CD14-positive monocyte (primary cell): ENCODE data around the gene RAB10. TPM values are rescaled to one million over a fixed set of nuclear protein-coding genes. Genes with fewer than 3 reads are reported as not detected.

Experiments
- DNase-seq, 3 donors: peaks; one replicate each; pipeline ENCODE4 v3.0.0-alpha.2; 2011 to 2022
- H2AFZ ChIP-seq: 2 replicates; pipeline ENCODE4 v1.6.0; 2012; ENCODE audit warnings: mild to moderate bottlenecking, low read depth, low read length, inconsistent platforms; ENCODE audit not compliant: insufficient read depth, poor library complexity, severe bottlenecking
- H3K27ac ChIP-seq, 2 donors: 1 replicate in 1 of 2; 2 replicates in 1 of 2; pipeline ENCODE4 v1.5.1; 2012 to 2013; ENCODE audit warnings: low read length in 2 of 2, control low read depth in 1 of 2, inconsistent platforms in 1 of 2, low read depth in 1 of 2, mild to moderate bottlenecking in 1 of 2
- H3K27me3 ChIP-seq, 2 donors: one replicate each; pipeline versions ENCODE4 v1.6.0 to v1.6.1; 2011 to 2013; ENCODE audit warnings: low read length in 2 of 2; ENCODE audit not compliant: control insufficient read depth in 2 of 2, insufficient read depth in 2 of 2
- H3K36me3 ChIP-seq, 2 donors: replicated peaks in 1 of 2; 1 replicate in 1 of 2; 2 replicates in 1 of 2; pipeline versions ENCODE4 v1.5.1 to v1.6.1; 2012 to 2013; ENCODE audit warnings: low read length in 2 of 2, control low read depth in 1 of 2, inconsistent platforms in 1 of 2, mild to moderate bottlenecking in 1 of 2; ENCODE audit not compliant: insufficient read depth in 2 of 2, control insufficient read depth in 1 of 2
- H3K4me1 ChIP-seq, 2 donors: 1 replicate in 1 of 2; 2 replicates in 1 of 2; pipeline versions ENCODE4 v1.5.1 to v1.6.1; 2012 to 2013; ENCODE audit warnings: low read length in 2 of 2, control low read depth in 1 of 2, inconsistent platforms in 1 of 2, mild to moderate bottlenecking in 1 of 2, moderate library complexity in 1 of 2; ENCODE audit not compliant: insufficient read depth in 2 of 2, control insufficient read depth in 1 of 2
- H3K4me2 ChIP-seq: replicated peaks from 2 replicates; pipeline ENCODE3; 2012; ENCODE audit warnings: low read length, moderate library complexity, mild to moderate bottlenecking; ENCODE audit not compliant: poor library complexity, severe bottlenecking; ENCODE audit errors: extremely low read depth
- H3K4me3 ChIP-seq, 3 experiments: fragments of 200-600 bp in 1 of 3; sonication (generic) in 1 of 3; replicated peaks in 1 of 3; 1 replicate in 2 of 3; 2 replicates in 1 of 3; pipeline ENCODE4 v1.5.1; 2011 to 2013; ENCODE audit warnings: low read length in 3 of 3, mild to moderate bottlenecking in 3 of 3, control low read depth in 2 of 3, low read depth in 2 of 3, inconsistent platforms in 1 of 3, moderate library complexity in 1 of 3
- H3K79me2 ChIP-seq: 2 replicates; pipeline ENCODE4 v1.6.0; 2012; ENCODE audit warnings: mild to moderate bottlenecking, control low read depth, inconsistent platforms, low read length, moderate library complexity; ENCODE audit not compliant: insufficient read depth
- H3K9ac ChIP-seq: 2 replicates; pipeline ENCODE4 v1.6.0; 2017; ENCODE audit warnings: low read length, mild to moderate bottlenecking; ENCODE audit not compliant: insufficient read depth, poor library complexity, severe bottlenecking
- H3K9me3 ChIP-seq, 2 donors: replicated peaks in 1 of 2; 1 replicate in 1 of 2; 2 replicates in 1 of 2; pipeline versions ENCODE4 v1.5.1 to v1.6.1; 2012 to 2013; ENCODE audit warnings: low read length in 2 of 2, control low read depth in 1 of 2; ENCODE audit not compliant: control insufficient read depth in 1 of 2, insufficient read depth in 1 of 2
- H4K20me1 ChIP-seq: 2 replicates; pipeline ENCODE4 v1.6.0; 2012; ENCODE audit warnings: mild to moderate bottlenecking, low read length, control low read depth, moderate library complexity; ENCODE audit not compliant: insufficient read depth
- H3K27ac Mint-ChIP-seq, 7 donors: one replicate each; pipeline ENCODE4 v1.8.0; 2020; ENCODE audit warnings: mild to moderate bottlenecking in 7 of 7, mixed read lengths in 7 of 7, moderate library complexity in 6 of 7, inconsistent platforms in 2 of 7
- H3K27me3 Mint-ChIP-seq, 3 donors: one replicate each; pipeline ENCODE4 v1.8.0; 2021 to 2022; ENCODE audit warnings: low read depth in 3 of 3, mild to moderate bottlenecking in 3 of 3, mixed read lengths in 3 of 3, moderate library complexity in 3 of 3, inconsistent platforms in 1 of 3
- H3K36me3 Mint-ChIP-seq, 2 donors: one replicate each; pipeline ENCODE4 v1.8.0; 2020; ENCODE audit warnings: mixed read lengths in 2 of 2, inconsistent platforms in 1 of 2, mild to moderate bottlenecking in 1 of 2
- H3K4me1 Mint-ChIP-seq: one replicate; pipeline ENCODE4 v1.8.0; 2020; ENCODE audit warnings: mild to moderate bottlenecking, mixed read lengths
- H3K4me3 Mint-ChIP-seq, 2 donors: one replicate each; pipeline ENCODE4 v1.8.0; 2020; ENCODE audit warnings: mild to moderate bottlenecking in 2 of 2, mixed read lengths in 2 of 2, moderate library complexity in 1 of 2
- H3K9me3 Mint-ChIP-seq, 7 donors: one replicate each; pipeline ENCODE4 v1.8.0; 2020 to 2022; ENCODE audit warnings: mixed read lengths in 7 of 7, mild to moderate bottlenecking in 6 of 7, moderate library complexity in 6 of 7, inconsistent platforms in 2 of 7
- WGBS: methylation state at CpG from one replicate; pipeline ENCODE4 v1.1.5; 2013; ENCODE audit warnings: missing lambda C conversion rate; ENCODE audit not compliant: insufficient coverage; 5-methylcytosine and 5-hydroxymethylcytosine counted together
- intact Hi-C, 2 donors: fragments of 100-400 bp; cut with micrococcal nuclease; formaldehyde crosslinking; loops; one replicate each; pipeline versions ENCODE4 v1.15.0 to v1.15.1; 2023
- polyA plus RNA-seq, 3 donors: library from polyadenylated mRNA; depleted of rRNA in 1 of 3; unstranded in 2 of 3; stranded (reverse) in 1 of 3; fragments of 300-500 nt in 2 of 3; fragments of >200 nt in 1 of 3; fragmentation: Illumina TruSeq in 2 of 3; gene quantifications; 1 replicate in 2 of 3; 2 replicates in 1 of 3; pipeline ENCODE4 v1.2.3, GENCODE V29; 2012 to 2021
- TF ChIP-seq, protein P1 (sequence below): fragments of 200-600 bp; IDR thresholded peaks from one replicate; pipeline ENCODE4 v1.8.0; 2022; ENCODE audit warnings: antibody characterized with exemption, mild to moderate bottlenecking

RAB10 gene
- polyA plus RNA-seq, 3 donors, result 38.6 to 258 (median 202) TPM

DNA sequence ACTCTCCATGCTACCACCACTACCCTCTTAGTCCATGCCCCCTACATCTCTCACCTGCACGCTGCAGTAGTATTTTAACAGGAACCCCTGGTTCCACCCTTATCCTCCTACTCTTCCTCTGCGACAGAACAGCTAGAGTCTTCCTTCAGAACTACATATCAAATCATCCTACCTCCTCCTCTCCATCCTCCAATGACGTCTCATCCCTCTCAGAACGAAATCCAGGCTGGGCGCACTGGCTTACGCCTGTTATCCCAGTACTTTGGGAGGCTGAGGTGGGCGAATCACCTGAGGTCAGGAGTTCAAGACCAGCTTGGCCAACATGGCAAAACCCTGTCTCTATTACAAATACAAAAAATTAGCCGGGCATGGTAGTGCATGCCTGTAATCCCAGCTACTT, 41.3 kb upstream of the RAB10 start:
- Histone ChIP-seq H3K36me3 (no peaks in the 10 kb centered on the region), H3K9ac (no peak overlapping the region), H3K4me2 (no peak overlapping the region), H3K79me2 (no peaks in the 10 kb centered on the region), H3K27me3 (no peaks in the 10 kb centered on the region), H3K9me3 (no peaks in the 10 kb centered on the region), H4K20me1 (no peaks in the 10 kb centered on the region), H3K4me1 (peaks cover 15 to 24% of the 10 kb centered on the region in 2 donors), H3K4me3 (no peak overlapping the region), H3K27ac (no peak overlapping the region), H2AFZ (no peak overlapping the region)
- Mint-ChIP-seq H3K4me3 (peak overlapping the region in 1 of 2 donors; percentile 1), H3K9me3 (peaks cover 0 to 6% (median 0%) of the 10 kb centered on the region in 7 donors), H3K4me1 (peaks cover 33% of the 10 kb centered on the region), H3K27me3 (peaks cover 0 to 3% (median 0%) of the 10 kb centered on the region in 3 donors), H3K36me3 (no peaks in the 10 kb centered on the region), H3K27ac (peak overlapping the region in 5 of 7 donors; percentile 75 to 90 (median 88))
- 91% methylated on average over 5 of the region's 8 CpGs for WGBS
- intact Hi-C loops, result loop anchor here in 1 of 2 donors (5.0 kb wide), 1 partner anchor 40 kb away; the partner anchor contains the start of gene RAB10
- TF ChIP-seq, protein P1, sequence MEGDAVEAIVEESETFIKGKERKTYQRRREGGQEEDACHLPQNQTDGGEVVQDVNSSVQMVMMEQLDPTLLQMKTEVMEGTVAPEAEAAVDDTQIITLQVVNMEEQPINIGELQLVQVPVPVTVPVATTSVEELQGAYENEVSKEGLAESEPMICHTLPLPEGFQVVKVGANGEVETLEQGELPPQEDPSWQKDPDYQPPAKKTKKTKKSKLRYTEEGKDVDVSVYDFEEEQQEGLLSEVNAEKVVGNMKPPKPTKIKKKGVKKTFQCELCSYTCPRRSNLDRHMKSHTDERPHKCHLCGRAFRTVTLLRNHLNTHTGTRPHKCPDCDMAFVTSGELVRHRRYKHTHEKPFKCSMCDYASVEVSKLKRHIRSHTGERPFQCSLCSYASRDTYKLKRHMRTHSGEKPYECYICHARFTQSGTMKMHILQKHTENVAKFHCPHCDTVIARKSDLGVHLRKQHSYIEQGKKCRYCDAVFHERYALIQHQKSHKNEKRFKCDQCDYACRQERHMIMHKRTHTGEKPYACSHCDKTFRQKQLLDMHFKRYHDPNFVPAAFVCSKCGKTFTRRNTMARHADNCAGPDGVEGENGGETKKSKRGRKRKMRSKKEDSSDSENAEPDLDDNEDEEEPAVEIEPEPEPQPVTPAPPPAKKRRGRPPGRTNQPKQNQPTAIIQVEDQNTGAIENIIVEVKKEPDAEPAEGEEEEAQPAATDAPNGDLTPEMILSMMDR, result no peak
- no peak for DNase-seq

DNA sequence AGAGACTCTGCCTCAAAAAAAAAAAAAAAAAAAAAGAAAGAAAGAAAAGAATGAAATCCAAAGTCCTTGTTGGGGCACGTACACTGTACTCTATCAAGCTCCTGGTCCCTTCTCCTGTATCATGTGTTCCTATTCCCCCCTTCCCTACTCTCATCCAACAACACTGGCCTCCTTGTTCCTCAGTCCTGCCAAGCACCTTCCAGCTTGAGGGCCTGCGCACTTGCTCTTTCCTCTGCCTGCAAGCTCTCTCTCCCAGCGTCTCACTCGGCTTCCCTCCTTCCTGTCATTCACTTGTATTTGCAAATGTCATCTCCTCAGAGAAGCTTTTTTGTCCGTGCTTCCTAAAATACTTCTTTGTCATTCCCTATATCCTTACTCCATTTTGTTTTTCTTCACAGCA, 40.8 kb upstream of the RAB10 start:
- Histone ChIP-seq H4K20me1 (no peaks in the 10 kb centered on the region), H3K79me2 (no peaks in the 10 kb centered on the region), H2AFZ (no peak overlapping the region), H3K4me2 (no peak overlapping the region), H3K4me1 (peaks cover 20 to 29% of the 10 kb centered on the region in 2 donors), H3K36me3 (no peaks in the 10 kb centered on the region), H3K9ac (no peak overlapping the region), H3K27ac (no peak overlapping the region), H3K9me3 (no peaks in the 10 kb centered on the region), H3K4me3 (no peak overlapping the region), H3K27me3 (no peaks in the 10 kb centered on the region)
- H3K36me3 Mint-ChIP-seq, result no peaks in the 10 kb centered on the region
- peak overlapping the region in 3 of 7 donors; percentile 23 to 75 (median 70) for H3K27ac Mint-ChIP-seq
- WGBS, result 94% methylated on average over 3 of the region's 5 CpGs
- TF ChIP-seq, protein P1, result no peak
- intact Hi-C loops, result loop anchor here in 1 of 2 donors (5.0 kb wide), 1 partner anchor 39 kb away; the partner anchor contains the start of gene RAB10
- peaks cover 0 to 1% (median 0%) of the 10 kb centered on the region in 7 donors for H3K9me3 Mint-ChIP-seq
- no peak overlapping the region for H3K4me3 Mint-ChIP-seq
- DNase-seq, result no peak
- peaks cover 0 to 3% (median 0%) of the 10 kb centered on the region in 3 donors for H3K27me3 Mint-ChIP-seq
- H3K4me1 Mint-ChIP-seq, result peaks cover 37% of the 10 kb centered on the region
